HG03139 (cell line): ENCODE results near the gene CRIP1.

Source experiments
- ATAC-seq: cut with Tn5 transposase; IDR thresholded peaks from one replicate; pipeline ENCODE4 v1.9.1; 2021; ENCODE audit not compliant: unreplicated experiment

The CRIP1 gene

GRCh38 chr14:105450864-105451720, 35.6 kb upstream of the CRIP1 start:
- no peak for ATAC-seq

- ATAC-seq: no peak
Measured at GRCh38 chr14:105452963-105453362, 33.7 kb upstream of the CRIP1 start.

- ATAC-seq: no peak
Measured at GRCh38 chr14:105453847-105454246, 32.8 kb upstream of the CRIP1 start.

GRCh38 chr14:105455086-105455640, 31.5 kb upstream of the CRIP1 start:
- ATAC-seq: no peak

GRCh38 chr14:105455766-105456660, 30.7 kb upstream of the CRIP1 start:
- ATAC-seq: no peak

- no peak for ATAC-seq
Measured at GRCh38 chr14:105456736-105457617, 29.7 kb upstream of the CRIP1 start.

- ATAC-seq: no peak
Measured at GRCh38 chr14:105458010-105458409, 28.7 kb upstream of the CRIP1 start.

- ATAC-seq: no peak
Measured at GRCh38 chr14:105458571-105458970, 28.1 kb upstream of the CRIP1 start.

- no peak for ATAC-seq
Measured at GRCh38 chr14:105460116-105460515, 26.6 kb upstream of the CRIP1 start.

- no peak for ATAC-seq
Measured at GRCh38 chr14:105460616-105461015, 26.1 kb upstream of the CRIP1 start.

GRCh38 chr14:105461903-105462302, 24.8 kb upstream of the CRIP1 start:
- ATAC-seq: no peak

- ATAC-seq: no peak
Measured at GRCh38 chr14:105464501-105464900, 22.2 kb upstream of the CRIP1 start.

GRCh38 chr14:105465209-105466031, 21.3 kb upstream of the CRIP1 start:
- no peak for ATAC-seq

GRCh38 chr14:105466531-105467248, 20.0 kb upstream of the CRIP1 start:
- ATAC-seq: no peak

- no peak for ATAC-seq
Measured at GRCh38 chr14:105467249-105467941, 19.3 kb upstream of the CRIP1 start.

- no peak for ATAC-seq
Measured at GRCh38 chr14:105467942-105468471, 18.7 kb upstream of the CRIP1 start.

- no peak for ATAC-seq
Measured at GRCh38 chr14:105468621-105469241, 18.0 kb upstream of the CRIP1 start.
